H1 (cell line): ENCODE measurements around the gene RAD51B. TPM values are rescaled to one million over a fixed set of nuclear protein-coding genes. Genes with fewer than 3 reads are reported as not detected.

Experiments
- CHD1 ChIP-seq: IDR thresholded peaks from 2 replicates; pipeline ENCODE4 v1.6.1; 2012; ENCODE audit warnings: low read depth, low read length, improper control_type of control experiment
- CHD2 ChIP-seq: IDR thresholded peaks from 2 replicates; pipeline ENCODE4 v1.6.1; 2012; ENCODE audit warnings: low read length, improper control_type of control experiment
- CHD7 ChIP-seq: fragments of 300-600 bp; sonication (generic); IDR thresholded peaks from 2 replicates; pipeline ENCODE4 v1.7.1; 2012; ENCODE audit warnings: low read length, moderate library complexity, mild to moderate bottlenecking, inconsistent platforms; ENCODE audit not compliant: insufficient replicate concordance
- E2F6 ChIP-seq: IDR thresholded peaks from 2 replicates; pipeline ENCODE4 v1.6.1; 2012; ENCODE audit warnings: inconsistent platforms
- JUND ChIP-seq: IDR thresholded peaks from 2 replicates; pipeline ENCODE4 v1.6.1; 2011; ENCODE audit warnings: mild to moderate bottlenecking, improper control_type of control experiment, low read length
- MAFK ChIP-seq: IDR thresholded peaks from 2 replicates; pipeline ENCODE4 v1.6.1; 2012; ENCODE audit warnings: low read depth, mild to moderate bottlenecking, improper control_type of control experiment, low read length
- NANOG ChIP-seq: IDR thresholded peaks from 2 replicates; pipeline ENCODE4 v1.6.1; 2011; ENCODE audit warnings: low read length, low read depth, mild to moderate bottlenecking, inconsistent platforms; ENCODE audit not compliant: insufficient read depth, poor library complexity, severe bottlenecking
- PHF8 ChIP-seq: fragments of 200-600 bp; sonication (generic); conservative IDR thresholded peaks from 2 replicates; pipeline ENCODE4 v1.7.1; 2012; ENCODE audit warnings: low read depth, mild to moderate bottlenecking, inconsistent platforms, low read length, moderate library complexity
- RBBP5 ChIP-seq: IDR thresholded peaks from 2 replicates; pipeline ENCODE4 v1.7.1; 2012; ENCODE audit warnings: low read depth, mild to moderate bottlenecking, inconsistent platforms, low read length, moderate library complexity, borderline replicate concordance
- SIRT6 ChIP-seq: IDR thresholded peaks from one replicate; pipeline ENCODE4 v1.7.1; 2012; ENCODE audit warnings: low read length, inconsistent platforms
- TBP ChIP-seq: IDR thresholded peaks from 2 replicates; pipeline ENCODE4 v1.6.1; 2011; ENCODE audit warnings: low read depth, low read length, improper control_type of control experiment
- ZNF274 ChIP-seq: IDR thresholded peaks from 2 replicates; pipeline ENCODE4 v1.7.0; 2012; ENCODE audit warnings: low read length, borderline replicate concordance; ENCODE audit errors: extremely low read depth
- polyA plus RNA-seq, 7 experiments: library from polyadenylated mRNA; depleted of rRNA in 3 of 7; stranded (reverse) in 5 of 7; unstranded in 2 of 7; fragments of >200 nt in 5 of 7; fragments of 200-250 nt in 2 of 7; gene quantifications; 1 replicate in 5 of 7; 2 replicates in 1 of 7; 4 replicates in 1 of 7; pipeline versions ENCODE4 v1.2.1 to v1.2.3, GENCODE V29; 2011 to 2013; ENCODE audit warnings: missing spikeins in 2 of 7, mixed read lengths in 2 of 7
- total RNA-seq: library from RNA; stranded (reverse); fragmentation: NEBNext Ultra II Directional; extraction: Animal tissue kit (Norgen Biotek cat#: 25700); gene quantifications from 2 replicates; pipeline ENCODE4 v1.2.1, GENCODE V29; 2021

Gene RAD51B
- total and polyA plus RNA-seq, 2 of the 8 experiments (the other 6 are each of a cell fraction or from before 2014, with no cell fraction given), result 3.9 to 14.9 TPM

DNA sequence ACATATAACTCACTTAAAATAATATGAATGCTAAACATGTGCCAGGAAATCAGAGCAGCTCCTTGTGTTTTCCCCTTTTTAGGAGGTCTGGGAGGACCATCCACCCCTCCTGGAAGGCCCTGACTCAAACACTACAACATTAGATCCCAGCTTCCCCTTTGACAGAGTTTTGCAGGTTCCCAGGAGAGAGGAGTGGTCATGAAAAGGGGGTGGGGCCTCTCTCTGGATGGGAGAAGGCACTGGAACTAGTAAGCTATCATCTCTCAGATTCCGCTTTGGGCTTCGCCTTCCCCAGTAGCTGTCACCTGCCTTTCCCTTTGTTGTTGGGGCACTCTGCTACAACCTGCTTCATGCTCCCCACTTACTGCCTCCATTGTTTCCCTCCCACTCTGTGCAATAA is 824.1 kb downstream of the RAD51B start (continued):
- TF ChIP-seq CHD7 (no peak), E2F6 (no peak), ZNF274 (no peak), SIRT6 (no peak), JUND (no peak), PHF8 (no peak), TBP (no peak), MAFK (no peak), CHD2 (no peak), CHD1 (no peak), RBBP5 (no peak), NANOG (no peak)
